ENCODE data around the gene KIF23. TPM values are rescaled to one million over a fixed set of nuclear protein-coding genes. Genes with fewer than 3 reads are reported as not detected.
A peak's percentile ranks its signal among the peaks of the same experiment; 100 is the strongest.

The KIF23 gene
- total RNA-seq, 1 donor from 2014 or later, result 1.8 TPM

- peak in 1 of 2 donors; percentile 19 for DNase-seq (ENCODE audit: low spot score in 2 of 2)
- Histone ChIP-seq H3K27me3 (no peaks in the 10 kb centered on the region), H3K9me3 (peaks cover 0 to 6% of the 10 kb centered on the region in 2 donors), H3K4me1 (no peaks in the 10 kb centered on the region), H3K36me3 (no peaks in the 10 kb centered on the region), H3K4me3 (no peak overlapping the region), H3K27ac (no peak overlapping the region)
- TF ChIP-seq CTCF (IDR thresholded peaks at IDR 0.05), result no peak
- intact Hi-C loops (cut with DNase I), result loop anchor here (2.0 to 5.0 kb wide), 2 partner anchors 177 to 1014 kb away; no protein-coding TSS in a partner anchor
Observed at GRCh38 chr15:69474846-69475455, 60.8 kb downstream of the KIF23 start.

DNA sequence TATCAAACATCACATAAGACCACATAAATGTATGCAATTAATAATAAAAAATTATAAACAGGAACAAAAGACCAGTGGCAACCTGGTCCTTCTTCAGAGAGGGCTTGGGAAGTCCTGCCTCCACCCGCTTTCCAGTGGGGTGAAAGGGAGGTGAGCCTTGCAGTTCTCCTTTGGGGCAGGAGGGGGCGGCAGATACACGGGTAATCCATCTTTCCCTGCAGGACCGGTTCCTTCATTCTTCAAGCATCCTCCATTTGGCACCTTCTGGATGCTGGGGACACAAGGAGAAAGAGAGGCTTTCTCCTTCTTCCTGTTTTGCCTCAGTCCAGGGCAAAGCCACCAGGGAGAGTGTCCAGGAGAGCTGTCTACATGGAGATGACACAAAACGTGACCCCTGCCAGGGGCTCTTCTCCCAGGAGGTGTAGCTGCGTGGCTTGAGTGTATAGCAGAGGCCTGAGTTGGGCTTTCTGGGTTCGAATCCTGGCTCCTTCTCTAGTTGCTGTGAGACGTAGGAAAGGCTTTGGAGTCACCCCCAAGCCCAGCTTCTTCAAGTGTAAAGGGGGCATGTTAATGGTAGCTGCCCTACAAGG lies 61.7 kb downstream of the KIF23 start:
- H3K36me3 ChIP-seq, result no peaks in the 10 kb centered on the region
- peaks cover 0 to 7% of the 10 kb centered on the region in 2 donors for H3K9me3 ChIP-seq
- TF ChIP-seq CTCF (IDR thresholded peaks at IDR 0.05), result peak; percentile 82 to 93 (median 92)
- no peaks in the 10 kb centered on the region for H3K27me3 ChIP-seq
- intact Hi-C loops (cut with DNase I), result loop anchor here (2.0 to 5.0 kb wide), 2 partner anchors 176 to 1013 kb away; no protein-coding TSS in a partner anchor
- peak; percentile 18 to 83 for DNase-seq (ENCODE audit: low spot score in 2 of 2)
- no peak overlapping the region for H3K4me3 ChIP-seq
- H3K27ac ChIP-seq, result no peak overlapping the region
- no peaks in the 10 kb centered on the region for H3K4me1 ChIP-seq

GRCh38 chr15:69476704-69477473 lies 62.7 kb downstream of the KIF23 start:
- Histone ChIP-seq H3K4me1 (no peaks in the 10 kb centered on the region), H3K4me3 (no peak overlapping the region), H3K27me3 (no peaks in the 10 kb centered on the region), H3K27ac (no peak overlapping the region), H3K9me3 (peaks cover 0 to 7% of the 10 kb centered on the region in 2 donors), H3K36me3 (no peaks in the 10 kb centered on the region)
- no peak for TF ChIP-seq CTCF (IDR thresholded peaks at IDR 0.05)
- DNase-seq (ENCODE audit: low spot score in 2 of 2), result peak in 1 of 2 donors; percentile 39
- intact Hi-C loops (cut with DNase I), result loop anchor here (5.0 kb wide), 1 partner anchor 175 kb away; no protein-coding TSS in a partner anchor

GRCh38 chr15:69478259-69478781 lies 64.2 kb downstream of the KIF23 start:
- Histone ChIP-seq H3K4me1 (no peaks in the 10 kb centered on the region), H3K36me3 (no peaks in the 10 kb centered on the region), H3K27ac (no peak overlapping the region), H3K4me3 (no peak overlapping the region), H3K9me3 (peaks cover 0 to 7% of the 10 kb centered on the region in 2 donors), H3K27me3 (no peaks in the 10 kb centered on the region)
- intact Hi-C loops (cut with DNase I), result loop anchor here (5.0 kb wide), 1 partner anchor 174 kb away; no protein-coding TSS in a partner anchor
- DNase-seq (ENCODE audit: low spot score in 2 of 2), result peak in 1 of 2 donors; percentile 62
- peak; percentile 56 to 84 (median 56) for TF ChIP-seq CTCF (IDR thresholded peaks at IDR 0.05)

- no peaks in the 10 kb centered on the region for H3K4me1 ChIP-seq
- intact Hi-C loops (cut with DNase I), result loop anchor here (5.0 kb wide), 1 partner anchor 173 kb away; no protein-coding TSS in a partner anchor
- no peak overlapping the region for H3K27ac ChIP-seq
Observed at GRCh38 chr15:69479081-69479480, 64.9 kb downstream of the KIF23 start.

More at GRCh38 chr15:69479081-69479480, 64.9 kb downstream of the KIF23 start:
- TF ChIP-seq CTCF (IDR thresholded peaks at IDR 0.05), result no peak
- DNase-seq (ENCODE audit: low spot score in 2 of 2), result peak in 1 of 2 donors; percentile 28
- no peak overlapping the region for H3K4me3 ChIP-seq
- peaks cover 0 to 7% of the 10 kb centered on the region in 2 donors for H3K9me3 ChIP-seq
- no peaks in the 10 kb centered on the region for H3K36me3 ChIP-seq
- H3K27me3 ChIP-seq, result no peaks in the 10 kb centered on the region

Measured in ascending aorta (tissue), 2 donors.